Endothelial cell of umbilical vein (primary cell): ENCODE measurements around the gene EPN2. TPM values are rescaled to one million over a fixed set of nuclear protein-coding genes. Genes with fewer than 3 reads are reported as not detected.

Source experiments
- BruUV-seq: library from RNA; stranded (reverse); fragments of 400-500 nt; replicated peaks from 2 replicates; lab custom pipeline; 2021; lab: Mats Ljungman, UMichigan
- CTCF ChIA-PET: fragments of 300-600, 350-600 bp; sonication (Branson Sonifier 250); formaldehyde crosslinking; loops from one replicate; lab custom pipeline; 2021; ENCODE audit warnings: antibody characterized with exemption, inconsistent platforms; lab: Charles Lee
- POLR2A ChIA-PET: fragments of 300-600, 350-600 bp; sonication (Branson Sonifier 250); formaldehyde crosslinking; loops from one replicate; lab custom pipeline; 2021; ENCODE audit warnings: antibody characterized with exemption, inconsistent platforms; lab: Charles Lee
- DNase-seq: peaks from one replicate; pipeline ENCODE4 v3.0.0-alpha.2; 2011; ENCODE audit warnings: low read depth, low spot score
- FAIRE-seq: peaks from 2 replicates; lab custom pipeline; 2011; peaks lifted over from hg19 to GRCh38; lab: Jason Lieb, UNC
- H2AFZ ChIP-seq: 2 replicates; pipeline ENCODE4 v1.6.0; 2012; ENCODE audit warnings: low read depth, low read length, control low read depth, inconsistent platforms
- H3K27ac ChIP-seq: 2 replicates; pipeline ENCODE4 v1.5.1; 2011; ENCODE audit warnings: low read depth, mild to moderate bottlenecking, control low read depth, low read length, moderate library complexity; ENCODE audit not compliant: insufficient read depth
- H3K27me3 ChIP-seq, 2 experiments: 2 replicates each; pipeline versions ENCODE4 v1.6.0 to v1.6.1; 2011; ENCODE audit warnings: low read length in 2 of 2, mixed read lengths in 1 of 2; ENCODE audit not compliant: control insufficient read depth in 2 of 2, insufficient read depth in 2 of 2
- H3K36me3 ChIP-seq, 2 experiments: 2 replicates in 1 of 2; 3 replicates in 1 of 2; pipeline ENCODE4 v1.5.1; 2011; ENCODE audit warnings: low read length in 2 of 2, mild to moderate bottlenecking in 1 of 2, moderate library complexity in 1 of 2; ENCODE audit not compliant: control insufficient read depth in 2 of 2, insufficient read depth in 2 of 2; ENCODE audit errors: extremely low read depth in 1 of 2
- H3K4me1 ChIP-seq: 3 replicates; pipeline ENCODE4 v1.5.1; 2011; ENCODE audit warnings: mild to moderate bottlenecking, low read length; ENCODE audit not compliant: control insufficient read depth, insufficient read depth; ENCODE audit errors: extremely low read depth
- H3K4me2 ChIP-seq: 2 replicates; pipeline ENCODE4 v1.6.1; 2011; ENCODE audit warnings: low read length, control low read depth, mixed read lengths; ENCODE audit not compliant: insufficient read depth
- H3K4me3 ChIP-seq, 3 experiments: fragments of 200-600 bp in 1 of 3; sonication (generic), shearing (Covaris generic) in 1 of 3; replicated peaks in 1 of 3; 2 replicates each; pipeline ENCODE4 v1.5.1; 2011 to 2016; ENCODE audit warnings: control low read depth in 3 of 3, low read length in 3 of 3, mild to moderate bottlenecking in 2 of 3, inconsistent platforms in 1 of 3, low read depth in 1 of 3, moderate library complexity in 1 of 3; ENCODE audit not compliant: insufficient read depth in 1 of 3
- H3K79me2 ChIP-seq: 2 replicates; pipeline ENCODE4 v1.6.0; 2012; ENCODE audit warnings: low read length, inconsistent platforms; ENCODE audit not compliant: control insufficient read depth, insufficient read depth
- H3K9ac ChIP-seq: replicated peaks from 2 replicates; pipeline ENCODE3; 2011; ENCODE audit warnings: low read length, control low read depth; ENCODE audit not compliant: insufficient read depth; ENCODE audit errors: extremely low read depth
- H3K9me1 ChIP-seq: replicated peaks from 3 replicates; pipeline ENCODE4 v1.6.0; 2011; ENCODE audit warnings: mild to moderate bottlenecking, low read length; ENCODE audit not compliant: control insufficient read depth, insufficient read depth; ENCODE audit errors: extremely low read depth
- H3K9me3 ChIP-seq: replicated peaks from 2 replicates; pipeline ENCODE4 v1.5.1; 2012; ENCODE audit warnings: low read length, inconsistent platforms; ENCODE audit not compliant: control insufficient read depth, insufficient read depth
- H4K20me1 ChIP-seq: replicated peaks from 2 replicates; pipeline ENCODE3; 2011; ENCODE audit warnings: mild to moderate bottlenecking, low read length; ENCODE audit not compliant: control insufficient read depth, insufficient read depth; ENCODE audit errors: extremely low read depth
- CTCF ChIP-seq, 2 donors: IDR thresholded peaks; 1 replicate in 1 of 2; 2 replicates in 1 of 2; pipeline ENCODE4 v1.5.1; 2011; ENCODE audit warnings: low read length in 2 of 2, mild to moderate bottlenecking in 2 of 2, moderate library complexity in 2 of 2, control low read depth in 1 of 2, inconsistent platforms in 1 of 2, low read depth in 1 of 2; ENCODE audit not compliant: insufficient read depth in 1 of 2; ENCODE audit errors: extremely low read depth in 1 of 2
- EZH2 ChIP-seq: IDR thresholded peaks from 2 replicates; pipeline ENCODE4 v1.6.1; 2012; ENCODE audit warnings: borderline replicate concordance, low read depth, mild to moderate bottlenecking, moderate library complexity, low read length, inconsistent platforms; ENCODE audit not compliant: severe bottlenecking
- FOS ChIP-seq: IDR thresholded peaks from 2 replicates; pipeline ENCODE4 v1.6.1; 2011; ENCODE audit warnings: mild to moderate bottlenecking, low read length, moderate library complexity, borderline replicate concordance; ENCODE audit not compliant: insufficient read depth
- GATA2 ChIP-seq: IDR thresholded peaks from 2 replicates; pipeline ENCODE4 v1.7.0; 2011; ENCODE audit warnings: low read depth, mild to moderate bottlenecking, moderate library complexity, mixed read lengths, low read length; ENCODE audit not compliant: insufficient read length, insufficient read depth
- JUN ChIP-seq: IDR thresholded peaks from 2 replicates; pipeline ENCODE4 v1.6.1; 2011; ENCODE audit warnings: borderline replicate concordance, low read depth; ENCODE audit not compliant: insufficient read length, insufficient read depth
- MAX ChIP-seq: IDR thresholded peaks from 2 replicates; pipeline ENCODE4 v1.6.1; 2011; ENCODE audit not compliant: insufficient read depth, insufficient read length
- MYC ChIP-seq: IDR thresholded peaks from one replicate; pipeline ENCODE4 v1.6.1; 2011; ENCODE audit warnings: mild to moderate bottlenecking, low read depth, low read length
- POLR2A ChIP-seq: IDR thresholded peaks from 2 replicates; pipeline ENCODE4 v1.6.1; 2012; ENCODE audit warnings: low read depth, mild to moderate bottlenecking, control low read depth, low read length
- POLR2AphosphoS5 ChIP-seq: IDR thresholded peaks from 2 replicates; pipeline ENCODE4 v1.6.1; 2012; ENCODE audit warnings: low read depth, mild to moderate bottlenecking, control low read depth, low read length, moderate library complexity; ENCODE audit not compliant: insufficient read depth
- dilution Hi-C: fragments of 300-500 bp; cut with MboI; formaldehyde crosslinking; loops from one replicate; pipeline ENCODE4 v1.15.0; 2019; ENCODE audit warnings: low sequenced_read_pairs; ENCODE audit not compliant: extremely low pct_ligation_motif_present
- intact Hi-C: fragments of 100-400 bp; cut with micrococcal nuclease; formaldehyde crosslinking; loops from one replicate; pipeline ENCODE4 v1.10.0; 2022
- polyA plus RNA-seq, 4 experiments: library from polyadenylated mRNA; depleted of rRNA in 3 of 4; stranded (reverse) in 3 of 4; unstranded in 1 of 4; fragments of >200 nt; gene quantifications; 2 replicates each; pipeline versions ENCODE4 v1.2.1 to v1.2.3, GENCODE V29; 2011 to 2012; ENCODE audit warnings: missing spikeins in 1 of 4
- total RNA-seq: library from RNA; stranded (reverse); gene quantifications from 2 replicates; pipeline ENCODE4 v1.2.3, GENCODE V29; 2021

Gene EPN2
- total and polyA plus RNA-seq, 2 donors (not counting 3 experiments of a cell fraction or from before 2014, with no cell fraction given): 40.3 to 70.5 TPM

- Histone ChIP-seq H3K9ac (no peak overlapping the region), H3K27me3 (no peaks in the 10 kb centered on the region), H3K4me2 (no peak overlapping the region), H3K79me2 (peaks cover 39% of the 10 kb centered on the region), H3K36me3 (peaks cover 2 to 6% of the 10 kb centered on the region in 2 experiments), H3K9me3 (no peaks in the 10 kb centered on the region), H4K20me1 (no peaks in the 10 kb centered on the region), H3K4me1 (peaks cover 10% of the 10 kb centered on the region), H3K27ac (no peak overlapping the region), H2AFZ (no peak overlapping the region), H3K9me1 (no peaks in the 10 kb centered on the region), H3K4me3 (no peak overlapping the region)
- no TSS peak for BruUV-seq
- dilution Hi-C loops (no loop called here), intact Hi-C loops (no loop called here)
- TF ChIP-seq CTCF (IDR thresholded peaks at IDR 0.05; ENCODE audit: extremely low read depth in 1 of 2, insufficient read depth in 1 of 2, low read depth in 1 of 2, low read length in 2 of 2): peak in 1 of 2 donors; percentile 14
- TF ChIP-seq EZH2: no peak
- no peak for FAIRE-seq
- POLR2A ChIA-PET: no interaction called here
- peak; percentile 11 for DNase-seq
- CTCF ChIA-PET: interaction anchor here (1.3 kb wide), 1 partner anchor 22 kb away, joined by 5 read pairs; no protein-coding TSS in a partner anchor
These were observed 33.8 kb downstream of the EPN2 start for GRCh38 chr17:19270704-19271611.

- no peaks in the 10 kb centered on the region for H4K20me1 ChIP-seq
- DNase-seq (no peak), FAIRE-seq (no peak)
- no peaks in the 10 kb centered on the region for H3K9me3 ChIP-seq
- TF ChIP-seq CTCF (IDR thresholded peaks at IDR 0.05; ENCODE audit: extremely low read depth in 1 of 2, insufficient read depth in 1 of 2, low read depth in 1 of 2, low read length in 2 of 2): no peak
- TF ChIP-seq MYC: no peak
- TF ChIP-seq GATA2: no peak
- TF ChIP-seq POLR2AphosphoS5: no peak
- TF ChIP-seq POLR2A: no peak
- no peak for TF ChIP-seq FOS
- no peak for TF ChIP-seq JUN
- no peak for TF ChIP-seq MAX
- H3K4me2 ChIP-seq: no peak overlapping the region
- peaks cover 41% of the 10 kb centered on the region for H3K79me2 ChIP-seq
- intact Hi-C loops: no loop called here
- dilution Hi-C loops: no loop called here
- no peak overlapping the region for H2AFZ ChIP-seq
- CTCF ChIA-PET: no interaction called here
- no peaks in the 10 kb centered on the region for H3K9me1 ChIP-seq
- peaks cover 2 to 6% of the 10 kb centered on the region in 2 experiments for H3K36me3 ChIP-seq
- H3K27ac ChIP-seq: no peak overlapping the region
- POLR2A ChIA-PET: no interaction called here
- BruUV-seq: no TSS peak
- no peak overlapping the region for H3K4me3 ChIP-seq
- H3K27me3 ChIP-seq: no peaks in the 10 kb centered on the region
- no peak overlapping the region for H3K9ac ChIP-seq
- H3K4me1 ChIP-seq: peaks cover 10% of the 10 kb centered on the region
These were observed 34.7 kb downstream of the EPN2 start for GRCh38 chr17:19271780-19272357.
